Measurements from ENCODE around the gene MX2.

MX2 gene

GRCh38 chr21:41317458-41317857 is 44.4 kb upstream of the MX2 start:
- no peak for DNase-seq (ENCODE audit: low read depth)
- no peak overlapping the region for H3K4me3 ChIP-seq (ENCODE audit: low read depth, low read length)
- TF ChIP-seq POLR2A (IDR thresholded peaks at IDR 0.05; ENCODE audit: extremely low read depth, insufficient read length) (no peak), CTCF (IDR thresholded peaks at IDR 0.05; ENCODE audit: low read depth, low read length) (no peak), MYC (IDR thresholded peaks at IDR 0.05; ENCODE audit: low read depth, low read length) (no peak), MAX (IDR thresholded peaks at IDR 0.05; ENCODE audit: low read depth, low read length) (no peak)

GRCh38 chr21:41318218-41318617 is 43.6 kb upstream of the MX2 start:
- no peak overlapping the region for H3K4me3 ChIP-seq (ENCODE audit: low read depth, low read length)
- no peak for DNase-seq (ENCODE audit: low read depth)
- TF ChIP-seq MAX (IDR thresholded peaks at IDR 0.05; ENCODE audit: low read depth, low read length) (no peak), CTCF (IDR thresholded peaks at IDR 0.05; ENCODE audit: low read depth, low read length) (no peak), MYC (IDR thresholded peaks at IDR 0.05; ENCODE audit: low read depth, low read length) (no peak), POLR2A (IDR thresholded peaks at IDR 0.05; ENCODE audit: extremely low read depth, insufficient read length) (no peak)

GRCh38 chr21:41319273-41319672 is 42.6 kb upstream of the MX2 start:
- TF ChIP-seq POLR2A (IDR thresholded peaks at IDR 0.05; ENCODE audit: extremely low read depth, insufficient read length) (no peak), CTCF (IDR thresholded peaks at IDR 0.05; ENCODE audit: low read depth, low read length) (no peak), MYC (IDR thresholded peaks at IDR 0.05; ENCODE audit: low read depth, low read length) (no peak), MAX (IDR thresholded peaks at IDR 0.05; ENCODE audit: low read depth, low read length) (no peak)
- no peak for DNase-seq (ENCODE audit: low read depth)
- H3K4me3 ChIP-seq (ENCODE audit: low read depth, low read length), result no peak overlapping the region

- no peak overlapping the region for H3K4me3 ChIP-seq (ENCODE audit: low read depth, low read length)
- TF ChIP-seq CTCF (IDR thresholded peaks at IDR 0.05; ENCODE audit: low read depth, low read length) (no peak), POLR2A (IDR thresholded peaks at IDR 0.05; ENCODE audit: extremely low read depth, insufficient read length) (no peak), MAX (IDR thresholded peaks at IDR 0.05; ENCODE audit: low read depth, low read length) (no peak), MYC (IDR thresholded peaks at IDR 0.05; ENCODE audit: low read depth, low read length) (no peak)
- no peak for DNase-seq (ENCODE audit: low read depth)
Observed at GRCh38 chr21:41321211-41321907, 40.5 kb upstream of the MX2 start.

GRCh38 chr21:41321908-41322495 is 39.8 kb upstream of the MX2 start:
- no peak for TF ChIP-seq MYC (IDR thresholded peaks at IDR 0.05; ENCODE audit: low read depth, low read length)
- no peak for TF ChIP-seq CTCF (IDR thresholded peaks at IDR 0.05; ENCODE audit: low read depth, low read length)
- TF ChIP-seq POLR2A (IDR thresholded peaks at IDR 0.05; ENCODE audit: extremely low read depth, insufficient read length), result no peak
- no peak for TF ChIP-seq MAX (IDR thresholded peaks at IDR 0.05; ENCODE audit: low read depth, low read length)
- H3K4me3 ChIP-seq (ENCODE audit: low read depth, low read length), result no peak overlapping the region
- DNase-seq (ENCODE audit: low read depth), result no peak
